Left lung (tissue), 10 donors: ENCODE results near the gene SDCBP2. TPM values are rescaled to one million over a fixed set of nuclear protein-coding genes. Genes with fewer than 3 reads are reported as not detected.
A peak's percentile ranks its signal among the peaks of the same experiment; 100 is the strongest.

ENCODE experiments used
- ATAC-seq: fragments of 200-7000 bp; cut with Tn5 transposase; one replicate; pipeline ENCODE4 v1.9.1; 2020; ENCODE audit warnings: moderate library complexity
- DNase-seq, 4 donors: peaks; one replicate each; pipeline ENCODE4 v3.0.0-alpha.2; 2013 to 2020
- H3K27ac ChIP-seq, 2 donors: fragments of 200-600 bp; sonication (generic) in 1 of 2; one replicate each; pipeline versions ENCODE4 v1.5.0 to v1.8.0; 2020 to 2021
- H3K27me3 ChIP-seq, 2 donors: fragments of 200-600 bp; sonication (generic) in 1 of 2; one replicate each; pipeline versions ENCODE4 v1.5.0 to v1.8.0; 2020 to 2021
- H3K36me3 ChIP-seq, 2 donors: fragments of 200-600 bp; sonication (generic) in 1 of 2; one replicate each; pipeline versions ENCODE4 v1.5.0 to v1.8.0; 2020 to 2021
- H3K4me1 ChIP-seq, 2 donors: fragments of 200-600 bp; one replicate each; pipeline ENCODE4 v1.8.0; 2021
- H3K4me3 ChIP-seq, 2 donors: fragments of 200-600 bp; sonication (generic) in 1 of 2; one replicate each; pipeline versions ENCODE4 v1.5.0 to v1.8.0; 2020 to 2021; ENCODE audit warnings: mild to moderate bottlenecking in 1 of 2
- H3K9me3 ChIP-seq, 2 donors: fragments of 200-600 bp; sonication (generic) in 1 of 2; one replicate each; pipeline versions ENCODE4 v1.5.0 to v1.8.0; 2020 to 2021
- CTCF ChIP-seq, 2 donors: fragments of 200-600 bp; sonication (generic) in 1 of 2; IDR thresholded peaks; one replicate each; pipeline versions ENCODE4 v1.5.0 to v1.8.0; 2021; ENCODE audit warnings: antibody characterized with exemption in 2 of 2
- intact Hi-C, 2 donors: fragments of 100-400 bp; cut with DNase I; formaldehyde crosslinking; loops; one replicate each; pipeline versions ENCODE4 v1.11.2 to v1.14.2; 2022
- polyA plus RNA-seq, 6 donors: library from polyadenylated mRNA; unstranded; fragments of 120-200 nt; gene quantifications; one replicate each; pipeline ENCODE4 v1.2.1, GENCODE V29; 2013; ENCODE audit not compliant: insufficient read length in 6 of 6
- total RNA-seq, 2 donors: library from RNA; stranded (reverse); fragmentation: NEBNext Ultra II Directional; extraction: Animal tissue kit (Norgen Biotek cat#: 25700); gene quantifications; one replicate each; pipeline ENCODE4 v1.2.1, GENCODE V29; 2021
- donor health status: DM: no; HTN: yes; CAD: no.
- donor health status: DM: no; HTN: no; CAD: no.

Gene SDCBP2
- total and polyA plus RNA-seq, 8 donors: 1.8 to 21.5 (median 3.1) TPM

GRCh38 chr20:1322511-1323245 is 6.3 kb downstream of the SDCBP2 start:
- H3K27me3 ChIP-seq: no peaks in the 10 kb centered on the region
- TF ChIP-seq CTCF (IDR thresholded peaks at IDR 0.05): no peak
- H3K9me3 ChIP-seq: no peaks in the 10 kb centered on the region
- H3K4me1 ChIP-seq: peaks cover 25 to 56% of the 10 kb centered on the region in 2 donors
- no peaks in the 10 kb centered on the region for H3K36me3 ChIP-seq
- intact Hi-C loops: loop anchor here (5.0 to 10.0 kb wide), 2 partner anchors 62 to 70 kb away; partner anchors contain the start of gene FKBP1A (in 1 of the 2)
- H3K27ac ChIP-seq: peak overlapping the region; percentile 98 to 99
- H3K4me3 ChIP-seq: no peak overlapping the region
- ATAC-seq (no peak), DNase-seq (peak in 1 of 4 donors; percentile 50)

GRCh38 chr20:1321654-1321939 is 7.3 kb downstream of the SDCBP2 start:
- H3K27me3 ChIP-seq: no peaks in the 10 kb centered on the region
- H3K4me1 ChIP-seq: peaks cover 15 to 45% of the 10 kb centered on the region in 2 donors
- DNase-seq: no peak
- intact Hi-C loops: loop anchor here (5.0 to 10.0 kb wide), 2 partner anchors 63 to 71 kb away; partner anchors contain the start of gene FKBP1A (in 1 of the 2)
- H3K4me3 ChIP-seq: no peak overlapping the region
- no peaks in the 10 kb centered on the region for H3K36me3 ChIP-seq
- H3K27ac ChIP-seq: peak overlapping the region; percentile 64 to 99
- TF ChIP-seq CTCF (IDR thresholded peaks at IDR 0.05): no peak
- no peak for ATAC-seq
- H3K9me3 ChIP-seq: no peaks in the 10 kb centered on the region

- H3K36me3 ChIP-seq: no peaks in the 10 kb centered on the region
- no peaks in the 10 kb centered on the region for H3K9me3 ChIP-seq
- intact Hi-C loops: loop anchor here (5.0 to 10.0 kb wide), 2 partner anchors 64 to 71 kb away; partner anchors contain the start of gene FKBP1A (in 1 of the 2)
- H3K4me3 ChIP-seq: no peak overlapping the region
- peak overlapping the region; percentile 64 to 99 for H3K27ac ChIP-seq
- peaks cover 10 to 40% of the 10 kb centered on the region in 2 donors for H3K4me1 ChIP-seq
- H3K27me3 ChIP-seq: no peaks in the 10 kb centered on the region
- DNase-seq (no peak), ATAC-seq (no peak)
- no peak for TF ChIP-seq CTCF (IDR thresholded peaks at IDR 0.05)
These were observed 7.9 kb downstream of the SDCBP2 start for GRCh38 chr20:1320902-1321653.

GRCh38 chr20:1320016-1320415 is 8.9 kb downstream of the SDCBP2 start:
- Histone ChIP-seq H3K27ac (no peak overlapping the region), H3K4me3 (no peak overlapping the region), H3K27me3 (no peaks in the 10 kb centered on the region), H3K9me3 (no peaks in the 10 kb centered on the region), H3K4me1 (peaks cover 8 to 33% of the 10 kb centered on the region in 2 donors), H3K36me3 (no peaks in the 10 kb centered on the region)
- DNase-seq: no peak
- no peak for ATAC-seq
- no peak for TF ChIP-seq CTCF (IDR thresholded peaks at IDR 0.05)
- intact Hi-C loops: loop anchor here (5.0 to 10.0 kb wide), 2 partner anchors 65 to 72 kb away; partner anchors contain the start of gene FKBP1A (in 1 of the 2)

GRCh38 chr20:1319462-1319861 is 9.5 kb downstream of the SDCBP2 start:
- TF ChIP-seq CTCF (IDR thresholded peaks at IDR 0.05): no peak
- DNase-seq (no peak), ATAC-seq (no peak)
- intact Hi-C loops: no loop called here
- Histone ChIP-seq H3K27ac (no peak overlapping the region), H3K4me3 (no peak overlapping the region), H3K4me1 (peaks cover 5 to 27% of the 10 kb centered on the region in 2 donors), H3K36me3 (no peaks in the 10 kb centered on the region), H3K27me3 (no peaks in the 10 kb centered on the region), H3K9me3 (no peaks in the 10 kb centered on the region)
